ENCODE measurements around the gene FKBP9. TPM values are rescaled to one million over a fixed set of nuclear protein-coding genes. Genes with fewer than 3 reads are reported as not detected.

The FKBP9 gene
- polyA plus RNA-seq, 1 donor (not counting 4 experiments of a cell fraction or from before 2014, with no cell fraction given), result 92.2 TPM

DNA sequence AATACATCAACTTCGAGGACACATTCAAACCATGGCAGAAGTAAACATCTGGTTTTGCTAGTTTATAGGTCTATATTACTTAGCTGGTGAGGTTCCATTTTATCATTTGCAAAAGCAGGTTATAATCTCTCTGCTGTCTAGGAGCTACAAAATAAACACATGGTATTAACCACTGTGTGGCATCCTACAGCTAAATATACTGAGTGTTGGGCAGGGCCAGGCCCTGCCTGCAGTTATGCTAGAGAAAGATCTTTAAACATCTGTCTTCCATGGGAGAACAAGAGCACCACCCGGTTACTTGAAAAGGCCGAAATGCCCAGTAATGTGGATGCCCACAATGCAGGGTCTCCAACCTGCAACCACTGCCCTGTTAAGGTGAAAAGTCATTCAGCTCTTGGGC is 20.6 kb upstream of the FKBP9 start:
- no peaks in the 10 kb centered on the region for H3K4me1 ChIP-seq (ENCODE audit: control insufficient read depth, extremely low read depth, insufficient read depth, low read length)
- H3K36me3 ChIP-seq (ENCODE audit: control insufficient read depth in 2 of 2, extremely low read depth in 1 of 2, insufficient read depth in 2 of 2, low read length in 2 of 2), result peaks cover 6 to 8% of the 10 kb centered on the region in 2 experiments
- no peak for FAIRE-seq

DNA sequence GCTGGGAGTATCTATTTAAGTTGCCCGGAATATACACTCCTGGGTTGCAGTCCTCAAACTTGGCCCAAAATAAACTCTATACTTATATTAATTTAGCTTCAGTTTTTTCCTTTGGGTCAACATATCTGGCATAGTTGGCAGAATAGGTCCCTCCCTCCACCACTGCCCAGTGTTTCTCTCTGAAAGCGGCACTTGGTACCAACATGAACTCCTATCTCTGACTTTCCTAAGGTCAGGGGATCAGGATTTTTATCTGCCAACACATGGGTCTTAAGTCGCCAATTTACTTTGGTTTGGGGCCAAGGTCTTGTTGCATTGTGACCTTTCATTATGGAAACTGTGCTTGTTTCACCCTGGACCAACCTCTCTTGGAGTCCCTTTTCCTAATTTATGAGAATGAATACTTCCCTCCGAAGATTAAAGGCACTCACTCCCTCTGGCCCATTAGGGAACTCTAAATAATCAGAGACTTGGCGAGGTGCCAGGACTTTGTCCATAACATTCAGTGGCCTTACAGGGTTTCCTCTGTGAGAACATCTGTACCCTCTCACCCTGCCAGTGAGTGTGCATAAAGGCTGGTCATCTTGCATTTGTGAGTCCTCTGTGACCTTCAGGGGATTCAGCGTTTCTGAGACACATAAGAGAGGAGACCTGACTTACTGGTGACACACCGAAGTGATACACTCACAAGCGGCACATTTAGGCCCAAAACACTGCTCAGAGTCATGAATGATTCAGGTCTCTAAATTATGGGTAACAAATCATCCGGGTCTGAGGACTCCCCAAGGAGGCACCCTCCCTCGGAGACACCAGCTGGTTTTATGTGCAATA is 19.7 kb upstream of the FKBP9 start:
- Histone ChIP-seq H3K27ac (ENCODE audit: control insufficient read depth, insufficient read depth, low read length) (no peak overlapping the region), H3K4me1 (ENCODE audit: control insufficient read depth, extremely low read depth, insufficient read depth, low read length) (no peaks in the 10 kb centered on the region), H3K27me3 (ENCODE audit: control insufficient read depth, extremely low read depth, insufficient read depth, low read length) (no peaks in the 10 kb centered on the region), H2AFZ (ENCODE audit: control insufficient read depth, low read length) (no peak overlapping the region), H3K79me2 (ENCODE audit: control insufficient read depth, insufficient read depth, low read length) (peaks cover 53% of the 10 kb centered on the region), H3K9ac (ENCODE audit: control insufficient read depth, extremely low read depth, insufficient read depth, low read length) (no peak overlapping the region), H3K9me3 (ENCODE audit: control insufficient read depth, low read depth, low read length) (no peaks in the 10 kb centered on the region), H3K4me3 (ENCODE audit: control insufficient read depth in 2 of 3, extremely low read depth in 1 of 3, insufficient read depth in 2 of 3, low read depth in 1 of 3, low read length in 3 of 3) (no peak overlapping the region), H3K4me2 (ENCODE audit: control insufficient read depth, extremely low read depth, insufficient read depth, low read depth, low read length) (no peak overlapping the region), H3K9me1 (ENCODE audit: control insufficient read depth, extremely low read depth, insufficient read depth, low read length) (no peaks in the 10 kb centered on the region), H4K20me1 (ENCODE audit: control insufficient read depth, extremely low read depth, insufficient read depth, low read length) (no peaks in the 10 kb centered on the region), H3K36me3 (ENCODE audit: control insufficient read depth in 2 of 2, extremely low read depth in 1 of 2, insufficient read depth in 2 of 2, low read length in 2 of 2) (peaks cover 5 to 6% of the 10 kb centered on the region in 2 experiments)
- dilution Hi-C loops (cut with MboI; ENCODE audit: extremely low pct_ligation_motif_present, low sequenced_read_pairs), result no loop called here
- TF ChIP-seq, protein P1, sequence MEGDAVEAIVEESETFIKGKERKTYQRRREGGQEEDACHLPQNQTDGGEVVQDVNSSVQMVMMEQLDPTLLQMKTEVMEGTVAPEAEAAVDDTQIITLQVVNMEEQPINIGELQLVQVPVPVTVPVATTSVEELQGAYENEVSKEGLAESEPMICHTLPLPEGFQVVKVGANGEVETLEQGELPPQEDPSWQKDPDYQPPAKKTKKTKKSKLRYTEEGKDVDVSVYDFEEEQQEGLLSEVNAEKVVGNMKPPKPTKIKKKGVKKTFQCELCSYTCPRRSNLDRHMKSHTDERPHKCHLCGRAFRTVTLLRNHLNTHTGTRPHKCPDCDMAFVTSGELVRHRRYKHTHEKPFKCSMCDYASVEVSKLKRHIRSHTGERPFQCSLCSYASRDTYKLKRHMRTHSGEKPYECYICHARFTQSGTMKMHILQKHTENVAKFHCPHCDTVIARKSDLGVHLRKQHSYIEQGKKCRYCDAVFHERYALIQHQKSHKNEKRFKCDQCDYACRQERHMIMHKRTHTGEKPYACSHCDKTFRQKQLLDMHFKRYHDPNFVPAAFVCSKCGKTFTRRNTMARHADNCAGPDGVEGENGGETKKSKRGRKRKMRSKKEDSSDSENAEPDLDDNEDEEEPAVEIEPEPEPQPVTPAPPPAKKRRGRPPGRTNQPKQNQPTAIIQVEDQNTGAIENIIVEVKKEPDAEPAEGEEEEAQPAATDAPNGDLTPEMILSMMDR (optimal IDR thresholded peaks at IDR 0.05 in 1 of 3, IDR thresholded peaks at IDR 0.05 in 1 of 3, conservative IDR thresholded peaks at IDR 0.05 in 1 of 3; ENCODE audit: extremely low read depth in 1 of 3, insufficient read depth in 2 of 3, low read length in 3 of 3), result no peak
- TF ChIP-seq EZH2 (IDR thresholded peaks at IDR 0.05; ENCODE audit: low read length), result no peak
- DNase-seq (ENCODE audit: low read depth, low spot score), result no peak
- no peak for FAIRE-seq

More for the DNA sequence above, 20.6 kb upstream of the FKBP9 start:
- H3K9me1 ChIP-seq (ENCODE audit: control insufficient read depth, extremely low read depth, insufficient read depth, low read length), result no peaks in the 10 kb centered on the region
- no peaks in the 10 kb centered on the region for H3K9me3 ChIP-seq (ENCODE audit: control insufficient read depth, low read depth, low read length)
- H3K27ac ChIP-seq (ENCODE audit: control insufficient read depth, insufficient read depth, low read length), result no peak overlapping the region
- H2AFZ ChIP-seq (ENCODE audit: control insufficient read depth, low read length), result no peak overlapping the region
- TF ChIP-seq EZH2 (IDR thresholded peaks at IDR 0.05; ENCODE audit: low read length), result no peak
- TF ChIP-seq, protein P1 (optimal IDR thresholded peaks at IDR 0.05 in 1 of 3, IDR thresholded peaks at IDR 0.05 in 1 of 3, conservative IDR thresholded peaks at IDR 0.05 in 1 of 3; ENCODE audit: extremely low read depth in 1 of 3, insufficient read depth in 2 of 3, low read length in 3 of 3), result no peak
- H3K4me2 ChIP-seq (ENCODE audit: control insufficient read depth, extremely low read depth, insufficient read depth, low read depth, low read length), result no peak overlapping the region
- H4K20me1 ChIP-seq (ENCODE audit: control insufficient read depth, extremely low read depth, insufficient read depth, low read length), result no peaks in the 10 kb centered on the region
- dilution Hi-C loops (cut with MboI; ENCODE audit: extremely low pct_ligation_motif_present, low sequenced_read_pairs), result no loop called here
- H3K79me2 ChIP-seq (ENCODE audit: control insufficient read depth, insufficient read depth, low read length), result peaks cover 46% of the 10 kb centered on the region
- no peak for DNase-seq (ENCODE audit: low read depth, low spot score)
- H3K4me3 ChIP-seq (ENCODE audit: control insufficient read depth in 2 of 3, extremely low read depth in 1 of 3, insufficient read depth in 2 of 3, low read depth in 1 of 3, low read length in 3 of 3), result no peak overlapping the region
- H3K9ac ChIP-seq (ENCODE audit: control insufficient read depth, extremely low read depth, insufficient read depth, low read length), result no peak overlapping the region
- H3K27me3 ChIP-seq (ENCODE audit: control insufficient read depth, extremely low read depth, insufficient read depth, low read length), result no peaks in the 10 kb centered on the region

Data from keratinocyte (primary cell).